Measurements from ENCODE around the gene PM20D2.

GRCh38 chr6:89122625-89123024 lies 23.2 kb upstream of the PM20D2 start:
- TF ChIP-seq TCF4 (CRISPR knock-in tag; IDR thresholded peaks at IDR 0.05; ENCODE audit: borderline replicate concordance) = no peak
- TF ChIP-seq ZC3H10 (CRISPR knock-in tag; IDR thresholded peaks at IDR 0.05) = no peak
- TF ChIP-seq ISL1 (CRISPR knock-in tag; IDR thresholded peaks at IDR 0.05) = no peak
- TF ChIP-seq TSHZ2 (CRISPR knock-in tag; IDR thresholded peaks at IDR 0.05) = no peak

All from SK-N-SH treated with all-trans-retinoic acid at 6 μM for 48 hours (cell line).